ENCODE measurements around the gene VASP.

DNA sequence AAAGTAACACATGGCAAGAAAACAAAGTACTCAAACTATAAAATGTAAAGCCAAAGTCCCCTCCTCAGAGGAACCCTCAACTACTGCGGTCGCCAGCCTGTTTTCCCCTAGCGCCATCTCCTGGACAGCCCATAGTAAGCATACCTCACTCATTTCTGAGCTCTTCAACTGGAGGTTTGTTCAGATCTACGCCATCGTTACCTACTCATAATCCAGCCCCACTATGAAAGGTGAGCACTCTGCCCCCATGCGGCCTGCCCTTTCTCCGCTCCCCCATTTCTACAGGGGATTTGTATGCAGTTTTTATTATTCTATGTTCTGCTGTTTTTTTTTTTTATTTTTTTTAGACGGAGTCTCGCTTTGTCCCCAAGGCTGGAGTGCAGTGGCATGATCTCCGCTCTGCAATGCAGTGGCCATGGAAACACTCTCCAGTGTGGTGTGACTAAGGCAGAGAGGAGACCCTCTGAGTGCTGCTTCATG lies 51.2 kb downstream of the VASP start:
- TF ChIP-seq, protein P1, sequence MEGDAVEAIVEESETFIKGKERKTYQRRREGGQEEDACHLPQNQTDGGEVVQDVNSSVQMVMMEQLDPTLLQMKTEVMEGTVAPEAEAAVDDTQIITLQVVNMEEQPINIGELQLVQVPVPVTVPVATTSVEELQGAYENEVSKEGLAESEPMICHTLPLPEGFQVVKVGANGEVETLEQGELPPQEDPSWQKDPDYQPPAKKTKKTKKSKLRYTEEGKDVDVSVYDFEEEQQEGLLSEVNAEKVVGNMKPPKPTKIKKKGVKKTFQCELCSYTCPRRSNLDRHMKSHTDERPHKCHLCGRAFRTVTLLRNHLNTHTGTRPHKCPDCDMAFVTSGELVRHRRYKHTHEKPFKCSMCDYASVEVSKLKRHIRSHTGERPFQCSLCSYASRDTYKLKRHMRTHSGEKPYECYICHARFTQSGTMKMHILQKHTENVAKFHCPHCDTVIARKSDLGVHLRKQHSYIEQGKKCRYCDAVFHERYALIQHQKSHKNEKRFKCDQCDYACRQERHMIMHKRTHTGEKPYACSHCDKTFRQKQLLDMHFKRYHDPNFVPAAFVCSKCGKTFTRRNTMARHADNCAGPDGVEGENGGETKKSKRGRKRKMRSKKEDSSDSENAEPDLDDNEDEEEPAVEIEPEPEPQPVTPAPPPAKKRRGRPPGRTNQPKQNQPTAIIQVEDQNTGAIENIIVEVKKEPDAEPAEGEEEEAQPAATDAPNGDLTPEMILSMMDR (IDR thresholded peaks at IDR 0.05; ENCODE audit: low read depth, low read length): peak; percentile 66
- TF ChIP-seq POLR2A (IDR thresholded peaks at IDR 0.05; ENCODE audit: extremely low read depth, insufficient read length): no peak
- TF ChIP-seq, protein P2, sequence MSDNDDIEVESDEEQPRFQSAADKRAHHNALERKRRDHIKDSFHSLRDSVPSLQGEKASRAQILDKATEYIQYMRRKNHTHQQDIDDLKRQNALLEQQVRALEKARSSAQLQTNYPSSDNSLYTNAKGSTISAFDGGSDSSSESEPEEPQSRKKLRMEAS (IDR thresholded peaks at IDR 0.05; ENCODE audit: low read depth, low read length): no peak
